ENCODE data around the gene MAB21L1. TPM values are rescaled to one million over a fixed set of nuclear protein-coding genes. Genes with fewer than 3 reads are reported as not detected.

MAB21L1 gene
- total and polyA plus RNA-seq, 2 of the 8 experiments (the other 6 are each of a cell fraction or from before 2014, with no cell fraction given), result not detected

GRCh38 chr13:35479706-35480105 lies 3.2 kb upstream of the MAB21L1 start (continued):
- TF ChIP-seq CHD7 (IDR thresholded peaks at IDR 0.05; ENCODE audit: insufficient replicate concordance, low read length), result no peak
- TF ChIP-seq YY1 (IDR thresholded peaks at IDR 0.05; ENCODE audit: low read depth, low read length), result no peak
- TF ChIP-seq EGR1 (IDR thresholded peaks at IDR 0.05; ENCODE audit: borderline replicate concordance, low read depth, low read length), result no peak
- no peak for TF ChIP-seq TAF1 (IDR thresholded peaks at IDR 0.05; ENCODE audit: low read depth, low read length)
- TF ChIP-seq ATF2 (IDR thresholded peaks at IDR 0.05; ENCODE audit: low read length), result no peak
- no peak for TF ChIP-seq ASH2L (IDR thresholded peaks at IDR 0.05; ENCODE audit: low read length)
- no peak for TF ChIP-seq CHD2 (IDR thresholded peaks at IDR 0.05; ENCODE audit: low read length)
- TF ChIP-seq EP300 (IDR thresholded peaks at IDR 0.05; ENCODE audit: borderline replicate concordance in 1 of 2, low read depth in 2 of 2, low read length in 2 of 2), result no peak
- TF ChIP-seq MAX (IDR thresholded peaks at IDR 0.05), result no peak
- TF ChIP-seq CHD1 (IDR thresholded peaks at IDR 0.05; ENCODE audit: low read depth, low read length), result no peak

Data from H1 (cell line).